Superior temporal gyrus (tissue), 1 donor: Measurements from ENCODE around the gene SOX4.

ENCODE experiments used
- DNase-seq: peaks from one replicate; pipeline ENCODE4 v3.0.0-alpha.2; 2016; ENCODE audit errors: extremely low spot score

Gene SOX4

DNA sequence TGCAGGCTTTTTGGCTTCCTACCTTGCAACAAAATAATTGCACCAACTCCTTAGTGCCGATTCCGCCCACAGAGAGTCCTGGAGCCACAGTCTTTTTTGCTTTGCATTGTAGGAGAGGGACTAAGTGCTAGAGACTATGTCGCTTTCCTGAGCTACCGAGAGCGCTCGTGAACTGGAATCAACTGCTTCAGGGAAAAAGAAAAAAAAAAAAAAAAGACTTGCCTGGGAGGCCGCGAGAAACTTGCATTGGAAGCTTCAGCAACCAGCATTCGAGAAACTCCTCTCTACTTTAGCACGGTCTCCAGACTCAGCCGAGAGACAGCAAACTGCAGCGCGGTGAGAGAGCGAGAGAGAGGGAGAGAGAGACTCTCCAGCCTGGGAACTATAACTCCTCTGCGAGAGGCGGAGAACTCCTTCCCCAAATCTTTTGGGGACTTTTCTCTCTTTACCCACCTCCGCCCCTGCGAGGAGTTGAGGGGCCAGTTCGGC, 420 bp downstream of the SOX4 start:
- DNase-seq = no peak

DNA sequence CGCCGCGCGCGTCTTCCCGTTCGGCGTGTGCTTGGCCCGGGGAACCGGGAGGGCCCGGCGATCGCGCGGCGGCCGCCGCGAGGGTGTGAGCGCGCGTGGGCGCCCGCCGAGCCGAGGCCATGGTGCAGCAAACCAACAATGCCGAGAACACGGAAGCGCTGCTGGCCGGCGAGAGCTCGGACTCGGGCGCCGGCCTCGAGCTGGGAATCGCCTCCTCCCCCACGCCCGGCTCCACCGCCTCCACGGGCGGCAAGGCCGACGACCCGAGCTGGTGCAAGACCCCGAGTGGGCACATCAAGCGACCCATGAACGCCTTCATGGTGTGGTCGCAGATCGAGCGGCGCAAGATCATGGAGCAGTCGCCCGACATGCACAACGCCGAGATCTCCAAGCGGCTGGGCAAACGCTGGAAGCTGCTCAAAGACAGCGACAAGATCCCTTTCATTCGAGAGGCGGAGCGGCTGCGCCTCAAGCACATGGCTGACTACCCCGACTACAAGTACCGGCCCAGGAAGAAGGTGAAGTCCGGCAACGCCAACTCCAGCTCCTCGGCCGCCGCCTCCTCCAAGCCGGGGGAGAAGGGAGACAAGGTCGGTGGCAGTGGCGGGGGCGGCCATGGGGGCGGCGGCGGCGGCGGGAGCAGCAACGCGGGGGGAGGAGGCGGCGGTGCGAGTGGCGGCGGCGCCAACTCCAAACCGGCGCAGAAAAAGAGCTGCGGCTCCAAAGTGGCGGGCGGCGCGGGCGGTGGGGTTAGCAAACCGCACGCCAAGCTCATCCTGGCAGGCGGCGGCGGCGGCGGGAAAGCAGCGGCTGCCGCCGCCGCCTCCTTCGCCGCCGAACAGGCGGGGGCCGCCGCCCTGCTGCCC, 1.1 kb downstream of the SOX4 start:
- DNase-seq = peak; percentile 67

DNA sequence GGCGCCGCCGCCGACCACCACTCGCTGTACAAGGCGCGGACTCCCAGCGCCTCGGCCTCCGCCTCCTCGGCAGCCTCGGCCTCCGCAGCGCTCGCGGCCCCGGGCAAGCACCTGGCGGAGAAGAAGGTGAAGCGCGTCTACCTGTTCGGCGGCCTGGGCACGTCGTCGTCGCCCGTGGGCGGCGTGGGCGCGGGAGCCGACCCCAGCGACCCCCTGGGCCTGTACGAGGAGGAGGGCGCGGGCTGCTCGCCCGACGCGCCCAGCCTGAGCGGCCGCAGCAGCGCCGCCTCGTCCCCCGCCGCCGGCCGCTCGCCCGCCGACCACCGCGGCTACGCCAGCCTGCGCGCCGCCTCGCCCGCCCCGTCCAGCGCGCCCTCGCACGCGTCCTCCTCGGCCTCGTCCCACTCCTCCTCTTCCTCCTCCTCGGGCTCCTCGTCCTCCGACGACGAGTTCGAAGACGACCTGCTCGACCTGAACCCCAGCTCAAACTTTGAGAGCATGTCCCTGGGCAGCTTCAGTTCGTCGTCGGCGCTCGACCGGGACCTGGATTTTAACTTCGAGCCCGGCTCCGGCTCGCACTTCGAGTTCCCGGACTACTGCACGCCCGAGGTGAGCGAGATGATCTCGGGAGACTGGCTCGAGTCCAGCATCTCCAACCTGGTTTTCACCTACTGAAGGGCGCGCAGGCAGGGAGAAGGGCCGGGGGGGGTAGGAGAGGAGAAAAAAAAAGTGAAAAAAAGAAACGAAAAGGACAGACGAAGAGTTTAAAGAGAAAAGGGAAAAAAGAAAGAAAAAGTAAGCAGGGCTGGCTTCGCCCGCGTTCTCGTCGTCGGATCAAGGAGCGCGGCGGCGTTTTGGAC, 2.0 kb downstream of the SOX4 start:
- no peak for DNase-seq

DNA sequence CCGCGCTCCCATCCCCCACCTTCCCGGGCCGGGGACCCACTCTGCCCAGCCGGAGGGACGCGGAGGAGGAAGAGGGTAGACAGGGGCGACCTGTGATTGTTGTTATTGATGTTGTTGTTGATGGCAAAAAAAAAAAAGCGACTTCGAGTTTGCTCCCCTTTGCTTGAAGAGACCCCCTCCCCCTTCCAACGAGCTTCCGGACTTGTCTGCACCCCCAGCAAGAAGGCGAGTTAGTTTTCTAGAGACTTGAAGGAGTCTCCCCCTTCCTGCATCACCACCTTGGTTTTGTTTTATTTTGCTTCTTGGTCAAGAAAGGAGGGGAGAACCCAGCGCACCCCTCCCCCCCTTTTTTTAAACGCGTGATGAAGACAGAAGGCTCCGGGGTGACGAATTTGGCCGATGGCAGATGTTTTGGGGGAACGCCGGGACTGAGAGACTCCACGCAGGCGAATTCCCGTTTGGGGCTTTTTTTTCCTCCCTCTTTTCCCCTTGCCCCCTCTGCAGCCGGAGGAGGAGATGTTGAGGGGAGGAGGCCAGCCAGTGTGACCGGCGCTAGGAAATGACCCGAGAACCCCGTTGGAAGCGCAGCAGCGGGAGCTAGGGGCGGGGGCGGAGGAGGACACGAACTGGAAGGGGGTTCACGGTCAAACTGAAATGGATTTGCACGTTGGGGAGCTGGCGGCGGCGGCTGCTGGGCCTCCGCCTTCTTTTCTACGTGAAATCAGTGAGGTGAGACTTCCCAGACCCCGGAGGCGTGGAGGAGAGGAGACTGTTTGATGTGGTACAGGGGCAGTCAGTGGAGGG, 2.8 kb downstream of the SOX4 start:
- no peak for DNase-seq

DNA sequence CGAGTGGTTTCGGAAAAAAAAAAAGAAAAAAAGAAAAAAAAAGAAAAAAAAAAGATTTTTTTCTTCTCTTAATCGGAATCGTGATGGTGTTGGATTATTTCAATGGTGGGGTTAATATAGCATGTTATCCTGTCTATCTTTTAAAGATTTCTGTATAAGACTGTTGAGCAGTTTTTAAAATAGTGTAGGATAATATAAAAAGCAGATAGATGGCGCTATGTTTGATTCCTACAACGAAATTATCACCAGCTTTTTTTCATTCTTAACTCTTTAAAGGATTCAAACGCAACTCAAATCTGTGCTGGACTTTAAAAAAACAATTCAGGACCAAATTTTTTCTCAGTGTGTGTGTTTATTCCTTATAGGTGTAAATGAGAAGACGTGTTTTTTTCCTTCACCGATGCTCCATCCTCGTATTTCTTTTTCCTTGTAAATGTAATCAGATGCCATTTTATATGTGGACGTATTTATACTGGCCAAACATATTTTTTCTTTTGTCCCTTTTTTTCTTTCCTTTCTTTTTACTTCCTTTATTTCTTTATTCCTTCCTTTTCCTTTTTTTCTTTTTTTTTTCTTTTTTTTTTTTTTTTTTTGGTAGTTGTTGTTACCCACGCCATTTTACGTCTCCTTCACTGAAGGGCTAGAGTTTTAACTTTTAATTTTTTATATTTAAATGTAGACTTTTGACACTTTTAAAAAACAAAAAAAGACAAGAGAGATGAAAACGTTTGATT, 3.6 kb downstream of the SOX4 start:
- DNase-seq = peak; percentile 85

DNA sequence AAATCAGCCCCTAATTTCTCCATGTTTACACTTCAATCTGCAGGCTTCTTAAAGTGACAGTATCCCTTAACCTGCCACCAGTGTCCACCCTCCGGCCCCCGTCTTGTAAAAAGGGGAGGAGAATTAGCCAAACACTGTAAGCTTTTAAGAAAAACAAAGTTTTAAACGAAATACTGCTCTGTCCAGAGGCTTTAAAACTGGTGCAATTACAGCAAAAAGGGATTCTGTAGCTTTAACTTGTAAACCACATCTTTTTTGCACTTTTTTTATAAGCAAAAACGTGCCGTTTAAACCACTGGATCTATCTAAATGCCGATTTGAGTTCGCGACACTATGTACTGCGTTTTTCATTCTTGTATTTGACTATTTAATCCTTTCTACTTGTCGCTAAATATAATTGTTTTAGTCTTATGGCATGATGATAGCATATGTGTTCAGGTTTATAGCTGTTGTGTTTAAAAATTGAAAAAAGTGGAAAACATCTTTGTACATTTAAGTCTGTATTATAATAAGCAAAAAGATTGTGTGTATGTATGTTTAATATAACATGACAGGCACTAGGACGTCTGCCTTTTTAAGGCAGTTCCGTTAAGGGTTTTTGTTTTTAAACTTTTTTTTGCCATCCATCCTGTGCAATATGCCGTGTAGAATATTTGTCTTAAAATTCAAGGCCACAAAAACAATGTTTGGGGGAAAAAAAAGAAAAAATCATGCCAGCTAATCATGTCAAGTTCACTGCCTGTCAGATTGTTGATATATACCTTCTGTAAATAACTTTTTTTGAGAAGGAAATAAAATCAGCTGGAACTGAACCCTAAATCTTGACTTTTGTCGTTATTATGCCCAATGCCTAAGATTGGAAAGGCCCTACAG, 4.5 kb downstream of the SOX4 start:
- peak; percentile 41 for DNase-seq

DNA sequence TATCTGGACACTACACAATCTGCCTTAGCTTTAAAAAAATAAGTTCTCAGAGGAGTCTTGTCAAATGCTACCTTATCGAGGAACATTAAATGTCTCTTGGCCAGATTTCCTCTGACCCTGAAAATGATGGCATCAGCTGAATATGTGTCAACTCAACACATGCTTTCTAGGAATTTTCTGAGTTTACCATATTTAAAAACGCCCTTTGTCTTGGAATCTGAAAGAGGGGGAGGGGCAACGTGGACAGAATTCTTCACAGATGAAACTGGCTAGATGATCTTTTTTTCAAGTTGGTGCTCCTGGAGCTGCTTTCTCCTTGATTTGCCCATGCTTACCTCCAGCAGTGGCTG, 5.1 kb downstream of the SOX4 start:
- DNase-seq = no peak

DNA sequence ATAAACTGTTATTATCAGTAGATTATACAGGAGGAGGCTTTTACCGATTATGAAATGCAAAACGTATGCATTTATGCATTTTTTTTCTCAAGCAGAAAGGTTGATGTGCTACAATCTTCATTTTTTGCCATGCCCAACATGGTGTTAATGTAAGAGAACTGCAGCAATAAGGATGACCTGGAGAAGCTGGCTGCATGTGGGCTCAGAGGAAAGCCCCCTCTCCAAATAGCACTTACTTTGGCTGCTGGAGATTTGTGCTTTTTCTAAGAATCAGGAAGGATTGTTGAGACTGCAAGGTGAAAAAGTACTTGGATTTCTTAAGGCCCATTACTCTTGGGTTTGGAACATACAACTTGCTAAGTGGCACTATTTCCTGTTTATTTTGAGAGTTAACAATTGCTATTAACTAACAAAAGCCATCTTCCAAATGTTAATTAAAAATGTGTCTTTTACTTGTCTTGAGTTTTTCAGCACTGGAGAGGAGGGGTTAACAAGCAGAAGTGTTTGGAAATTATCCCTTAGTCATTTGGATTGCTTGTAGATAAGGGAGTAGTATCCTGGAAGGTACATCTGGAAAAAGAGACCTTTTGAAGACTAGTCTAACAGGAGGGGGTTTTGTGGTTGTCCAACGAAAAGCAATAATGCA, 5.6 kb downstream of the SOX4 start:
- DNase-seq = no peak

DNA sequence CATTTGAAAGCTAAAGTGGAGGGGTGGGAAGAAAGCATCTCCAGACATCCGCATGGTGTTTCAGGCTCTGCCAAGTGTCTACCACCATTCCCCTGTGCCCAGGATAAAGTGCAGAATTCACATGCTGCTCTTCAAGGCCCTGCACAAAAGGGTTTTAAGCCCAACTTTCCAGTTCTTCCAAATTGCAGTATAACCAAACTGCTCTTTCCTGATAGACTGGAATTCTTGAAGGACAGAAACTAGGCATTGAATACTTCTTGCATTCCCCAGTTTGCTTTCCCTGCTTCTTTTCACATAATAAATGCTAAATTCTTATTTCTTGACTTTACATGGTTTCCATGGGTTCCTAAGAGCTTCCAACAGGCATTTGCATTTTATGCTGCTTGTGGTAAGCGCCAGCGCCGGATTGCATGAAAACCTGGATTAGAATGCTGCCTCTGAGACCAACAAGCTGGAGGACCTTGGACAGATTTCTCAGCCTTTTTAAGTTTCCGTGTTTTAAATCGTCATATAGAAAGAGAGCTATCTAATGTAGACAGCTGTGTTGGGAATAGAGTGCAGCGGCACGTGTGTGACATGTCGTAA, 7.9 kb downstream of the SOX4 start:
- no peak for DNase-seq

DNA sequence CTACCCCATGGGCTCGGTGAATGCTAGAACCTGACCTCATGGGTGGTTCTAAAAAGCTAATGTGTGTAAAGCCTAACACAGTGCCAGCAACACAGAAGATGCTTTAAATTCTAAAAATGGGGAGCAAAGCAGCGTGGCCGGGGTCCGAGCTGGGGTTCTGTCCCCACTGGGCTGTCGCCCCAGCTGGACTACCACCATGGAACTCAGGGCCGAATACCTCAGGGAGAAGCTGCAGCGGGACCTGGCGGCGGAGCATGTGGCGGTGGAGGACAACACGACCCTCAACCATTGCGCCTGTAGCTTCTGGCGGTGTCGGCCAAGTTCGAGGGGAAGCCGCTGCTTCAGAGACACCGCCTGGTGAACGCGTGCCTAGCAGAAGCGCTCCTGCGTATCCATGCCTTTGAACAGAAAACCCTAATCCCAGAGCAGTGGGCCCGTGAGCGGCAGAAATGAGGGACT, 8.4 kb downstream of the SOX4 start:
- DNase-seq = no peak

DNA sequence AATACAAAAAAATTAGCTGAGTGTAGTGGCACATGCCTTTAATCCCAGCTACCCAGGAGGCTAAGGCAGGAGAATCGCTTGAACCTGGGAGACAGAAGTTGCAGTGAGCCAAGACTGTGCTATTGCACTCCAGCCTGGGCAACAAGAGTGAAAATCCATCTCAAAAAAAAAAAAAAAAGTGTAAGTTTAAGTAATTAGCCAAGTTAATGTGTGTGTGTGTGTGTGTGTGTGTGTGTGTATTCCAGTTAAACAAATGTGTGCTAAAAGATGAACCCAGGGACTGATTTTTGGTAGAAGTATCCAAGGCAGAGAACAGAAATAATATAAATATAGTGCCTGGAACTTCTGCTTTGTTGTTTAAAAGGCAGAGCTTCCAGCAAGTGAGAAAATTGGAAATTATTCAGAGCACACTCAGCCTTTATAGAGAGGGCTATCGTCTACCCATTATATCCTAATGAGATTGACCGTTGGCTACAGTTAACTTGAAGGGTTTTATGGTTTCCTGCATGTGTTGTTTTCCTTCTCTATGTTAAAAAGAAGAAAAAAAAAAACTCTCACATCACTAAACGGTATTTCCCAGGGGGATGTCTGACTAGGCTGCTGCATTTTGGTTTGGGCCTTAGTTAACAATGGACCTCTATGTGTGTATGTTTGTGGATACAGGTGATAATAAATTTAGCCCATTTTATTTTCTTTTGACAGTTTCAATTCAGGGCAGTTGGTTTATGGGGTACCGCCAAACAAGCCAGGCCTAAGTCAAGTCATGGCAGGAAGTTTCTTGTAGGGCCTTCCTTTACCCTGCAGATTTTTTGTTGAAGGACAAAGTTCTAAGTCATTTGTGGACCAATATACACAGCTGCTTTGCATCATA, 9.8 kb downstream of the SOX4 start:
- DNase-seq = no peak

DNA sequence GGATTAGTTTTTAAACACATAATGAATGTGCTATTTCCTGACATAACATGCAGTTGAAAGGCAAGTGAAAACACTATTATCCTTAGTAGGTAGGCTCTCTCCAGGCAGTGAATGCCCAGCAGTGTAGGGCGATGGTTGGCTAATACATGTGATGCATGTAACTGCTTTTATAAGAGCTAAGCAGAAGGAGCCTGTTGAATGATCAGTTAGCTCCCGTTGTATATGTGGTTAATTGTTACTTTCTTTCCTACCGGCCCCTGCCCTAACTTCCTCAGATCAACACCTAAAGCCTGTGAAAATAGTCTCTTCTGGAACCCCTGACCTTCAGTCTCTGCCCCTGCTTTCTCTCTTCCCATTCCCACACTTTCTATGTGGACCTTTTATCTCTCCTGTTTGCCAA, 10.5 kb downstream of the SOX4 start:
- DNase-seq = no peak

DNA sequence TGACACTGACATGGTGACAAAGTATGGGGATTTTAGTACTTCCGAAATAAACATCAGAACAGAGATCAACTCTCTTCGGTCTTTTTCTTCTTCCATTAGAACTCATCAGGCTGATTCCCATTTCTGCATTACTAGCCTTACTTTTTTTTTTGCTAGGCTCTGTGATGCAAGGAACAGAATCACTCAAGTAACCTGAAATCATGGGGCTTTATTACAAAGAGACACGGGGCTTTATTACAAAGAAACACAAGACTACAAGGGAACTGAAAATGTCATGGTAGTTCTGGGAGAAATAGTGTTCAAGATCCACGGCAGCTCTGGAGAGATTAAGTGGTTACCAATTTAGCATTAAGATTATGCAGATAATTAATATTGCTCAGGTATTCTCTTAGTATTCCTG, 11.6 kb downstream of the SOX4 start:
- DNase-seq = no peak

DNA sequence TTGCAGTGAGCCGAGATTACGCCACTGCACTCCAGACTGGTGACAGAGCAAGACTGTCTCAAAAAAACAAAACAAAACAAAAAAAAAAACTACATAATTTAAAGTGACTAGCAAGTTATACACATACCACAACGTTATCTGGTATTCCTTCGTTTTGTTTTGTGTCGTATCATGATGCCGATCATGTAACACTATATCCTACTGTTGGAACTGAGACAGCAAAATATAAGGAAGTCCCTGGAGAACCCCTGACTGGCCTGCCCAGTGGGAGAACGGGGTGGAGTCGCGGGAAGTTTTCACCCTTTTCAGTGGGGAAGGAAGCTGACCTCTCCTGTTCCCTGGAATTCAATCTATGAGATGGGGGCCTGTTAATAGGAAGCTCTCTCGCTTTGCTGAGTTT, 15.1 kb downstream of the SOX4 start:
- no peak for DNase-seq

DNA sequence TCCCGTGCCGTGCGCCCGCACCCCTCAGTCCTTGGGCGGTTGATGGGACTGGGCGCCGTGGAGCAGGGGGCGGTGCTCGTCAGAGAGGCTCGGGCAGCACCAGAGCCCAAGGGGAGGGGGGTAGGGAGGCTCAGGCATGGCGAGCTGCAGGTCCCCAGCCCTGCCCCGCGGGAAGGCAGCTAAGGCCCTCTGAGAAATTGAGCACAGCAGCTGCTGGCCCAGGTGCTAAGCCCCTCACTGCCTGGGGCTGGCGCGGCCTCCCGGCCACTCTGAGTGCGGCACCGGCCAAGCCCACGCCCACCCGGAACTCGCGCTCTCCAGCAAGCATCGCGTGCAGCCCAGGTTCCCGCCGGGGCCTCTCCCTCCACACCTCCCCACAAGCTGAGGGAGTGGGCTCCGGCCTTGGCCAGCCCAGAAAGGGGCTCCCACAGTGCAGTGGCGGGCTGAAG, 16.4 kb downstream of the SOX4 start:
- DNase-seq = no peak

DNA sequence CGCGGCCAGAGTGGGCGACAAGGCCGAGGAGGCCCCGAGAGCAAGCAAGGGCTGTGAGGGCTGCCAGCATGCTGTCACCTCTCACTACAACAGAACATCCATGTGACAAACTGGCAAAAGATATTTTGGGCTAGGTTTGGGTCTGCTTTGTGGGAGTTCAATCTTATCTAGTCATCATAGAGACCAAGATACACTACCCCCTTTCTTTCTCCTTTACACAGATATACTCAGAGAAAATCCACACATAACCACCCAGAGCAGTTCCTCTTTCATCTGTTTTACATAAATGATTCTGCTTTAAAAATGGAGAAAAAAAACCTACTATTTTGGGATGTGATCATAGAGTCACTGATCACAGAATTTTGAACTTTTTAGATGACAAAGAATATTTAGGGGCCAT, 16.8 kb downstream of the SOX4 start:
- no peak for DNase-seq

DNA sequence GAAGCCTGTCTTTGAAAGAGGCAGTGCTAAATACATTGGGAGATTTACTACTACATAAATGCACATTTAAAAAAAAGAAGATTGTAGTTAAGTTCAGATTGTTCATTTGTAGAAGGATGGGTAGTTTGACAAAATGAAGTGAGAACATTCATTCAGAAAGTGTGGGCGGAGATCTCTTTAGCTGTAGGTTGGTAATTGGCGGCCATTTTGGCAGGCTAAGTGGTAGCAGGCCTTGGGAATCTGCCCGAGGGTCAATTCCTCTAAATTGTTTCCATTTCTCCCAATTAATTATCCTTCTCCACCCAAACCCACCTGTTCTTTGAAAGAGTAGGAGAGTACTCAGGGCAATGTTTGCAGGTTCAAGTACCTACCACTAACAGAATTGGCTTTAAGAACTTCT, 17.9 kb downstream of the SOX4 start:
- DNase-seq = no peak

DNA sequence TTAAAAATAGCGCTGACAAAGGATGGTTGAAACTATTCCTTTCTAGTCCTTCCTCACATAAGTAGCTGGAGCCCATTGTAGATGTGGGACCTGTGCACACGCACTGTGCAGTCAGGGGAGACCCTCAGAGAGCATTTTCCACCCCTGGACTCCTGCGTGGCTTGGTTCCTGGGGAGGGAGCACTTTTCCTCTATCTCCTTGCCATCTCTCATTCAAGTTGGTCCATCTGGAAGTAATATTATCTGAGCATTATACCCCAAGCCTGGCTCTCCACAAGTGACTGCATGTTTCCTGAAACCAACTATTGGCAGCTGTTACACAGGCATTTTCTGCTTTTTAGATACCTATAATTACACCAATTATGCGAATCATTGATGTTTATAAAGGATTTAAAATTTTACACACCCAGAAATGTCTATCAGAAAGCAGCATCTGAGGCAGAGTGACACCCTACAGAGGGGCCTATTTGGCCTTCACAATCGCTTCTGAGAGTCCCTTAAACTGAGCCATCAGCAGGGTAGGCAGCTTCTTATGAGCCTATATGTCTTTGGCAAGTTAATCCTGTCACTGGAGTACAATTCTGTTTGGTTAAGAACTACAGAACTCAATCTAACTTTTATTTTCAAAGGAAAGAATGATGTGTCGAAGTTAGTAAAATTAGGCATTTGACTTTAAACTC, 18.7 kb downstream of the SOX4 start:
- DNase-seq = no peak
